NCI-H2196 (cell line): ENCODE results near the gene DDX47.
"Not testable (repeated sequence)": the region's sequence is repeated elsewhere in the genome, so short reads cannot be mapped to it uniquely, and the experiment has no call there.

Source experiments
- DNase-seq: peaks from one replicate; lab custom pipeline; 2025; ENCODE audit not compliant: unreplicated experiment; lab: John Stamatoyannopoulos, UW

DDX47 gene

DNA sequence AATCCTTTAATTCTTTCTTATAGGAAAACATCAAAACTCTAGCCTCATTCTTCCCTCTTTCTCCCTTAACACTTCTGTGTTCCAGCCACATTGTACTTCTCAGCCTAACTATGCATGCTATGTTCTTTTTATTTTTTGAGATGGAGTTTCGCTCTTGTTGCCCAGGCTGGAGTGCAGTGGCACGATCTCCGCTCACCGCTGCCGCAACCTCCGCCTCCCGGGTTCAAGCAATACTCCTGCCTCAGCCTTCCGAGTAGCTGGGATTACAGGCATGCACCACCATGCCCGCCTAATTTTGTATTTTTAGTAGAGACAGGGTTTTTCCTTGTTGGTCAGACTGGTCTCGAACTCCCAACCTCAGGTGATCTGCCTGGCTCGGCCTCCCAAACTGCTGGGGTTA, 7.2 kb downstream of the DDX47 start:
- DNase-seq = not testable (repeated sequence)

DNA sequence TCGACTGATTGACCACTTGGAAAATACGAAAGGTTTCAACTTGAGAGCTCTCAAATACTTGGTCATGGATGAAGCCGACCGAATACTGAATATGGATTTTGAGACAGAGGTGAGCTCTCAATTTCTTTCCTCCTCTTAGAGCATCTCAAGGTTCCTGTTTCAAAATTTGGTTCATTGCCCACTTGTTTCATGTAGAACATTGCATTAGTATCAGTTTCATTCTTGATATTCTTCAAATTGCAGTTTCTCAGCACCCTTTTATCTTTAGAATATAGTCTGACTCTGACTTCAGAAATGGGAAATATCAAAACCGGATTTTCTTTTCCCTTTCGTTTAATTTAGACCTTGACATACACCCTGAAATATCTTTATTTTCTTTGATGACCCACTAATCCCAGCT, 8.8 kb downstream of the DDX47 start:
- no peak for DNase-seq

DNA sequence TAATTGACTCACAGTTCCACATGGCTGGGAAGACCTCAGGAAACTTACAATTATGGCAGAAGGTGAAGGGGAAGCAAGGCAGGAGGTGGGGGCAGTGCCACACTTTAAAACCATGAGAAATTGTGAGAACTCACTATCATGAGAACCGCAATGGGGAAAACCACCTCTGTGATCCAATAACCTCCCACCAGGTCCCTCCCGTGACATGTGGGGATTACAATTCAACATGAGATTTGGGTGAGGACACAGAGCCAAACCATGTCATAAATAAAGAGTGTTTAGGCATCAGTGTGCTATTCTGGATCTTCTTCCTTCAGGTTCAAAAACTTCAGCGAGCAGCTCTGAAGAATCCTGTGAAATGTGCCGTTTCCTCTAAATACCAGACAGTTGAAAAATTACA, 9.7 kb downstream of the DDX47 start:
- no peak for DNase-seq

DNA sequence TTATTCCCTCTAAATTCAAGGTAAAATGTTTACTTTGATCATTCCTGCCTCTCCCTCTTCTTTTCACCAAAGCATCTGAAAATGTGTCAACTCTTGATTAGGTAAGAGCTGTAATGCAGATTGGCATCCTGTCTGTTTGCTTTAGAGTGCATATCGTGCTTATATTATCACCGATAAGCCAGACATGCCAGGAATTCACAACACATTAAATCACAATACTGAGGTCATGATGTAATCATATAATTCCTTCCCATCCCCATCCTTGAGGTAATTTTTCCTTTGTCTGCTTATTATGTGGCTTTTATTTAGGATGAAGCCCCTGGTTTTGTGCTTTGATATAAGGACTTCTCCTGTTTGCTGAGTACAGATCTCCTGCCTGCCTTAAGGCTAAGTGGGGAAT, 10.2 kb downstream of the DDX47 start:
- DNase-seq = no peak

DNA sequence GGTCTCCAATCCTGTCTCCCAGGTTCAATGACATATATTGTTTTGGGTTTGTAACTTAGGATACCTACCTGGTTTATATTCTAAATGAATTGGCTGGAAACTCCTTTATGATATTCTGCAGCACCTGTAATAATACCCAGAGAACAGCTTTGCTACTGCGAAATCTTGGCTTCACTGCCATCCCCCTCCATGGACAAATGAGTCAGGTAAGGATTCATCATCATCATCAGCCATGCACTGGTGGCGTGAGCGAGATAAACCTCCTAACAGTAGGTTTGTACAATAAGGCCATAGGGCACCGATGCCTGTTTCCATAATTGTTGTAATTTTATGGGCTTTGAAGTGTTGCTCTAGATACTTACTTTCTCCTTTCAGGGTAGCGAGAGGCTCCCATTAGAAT, 10.7 kb downstream of the DDX47 start:
- no peak for DNase-seq

DNA sequence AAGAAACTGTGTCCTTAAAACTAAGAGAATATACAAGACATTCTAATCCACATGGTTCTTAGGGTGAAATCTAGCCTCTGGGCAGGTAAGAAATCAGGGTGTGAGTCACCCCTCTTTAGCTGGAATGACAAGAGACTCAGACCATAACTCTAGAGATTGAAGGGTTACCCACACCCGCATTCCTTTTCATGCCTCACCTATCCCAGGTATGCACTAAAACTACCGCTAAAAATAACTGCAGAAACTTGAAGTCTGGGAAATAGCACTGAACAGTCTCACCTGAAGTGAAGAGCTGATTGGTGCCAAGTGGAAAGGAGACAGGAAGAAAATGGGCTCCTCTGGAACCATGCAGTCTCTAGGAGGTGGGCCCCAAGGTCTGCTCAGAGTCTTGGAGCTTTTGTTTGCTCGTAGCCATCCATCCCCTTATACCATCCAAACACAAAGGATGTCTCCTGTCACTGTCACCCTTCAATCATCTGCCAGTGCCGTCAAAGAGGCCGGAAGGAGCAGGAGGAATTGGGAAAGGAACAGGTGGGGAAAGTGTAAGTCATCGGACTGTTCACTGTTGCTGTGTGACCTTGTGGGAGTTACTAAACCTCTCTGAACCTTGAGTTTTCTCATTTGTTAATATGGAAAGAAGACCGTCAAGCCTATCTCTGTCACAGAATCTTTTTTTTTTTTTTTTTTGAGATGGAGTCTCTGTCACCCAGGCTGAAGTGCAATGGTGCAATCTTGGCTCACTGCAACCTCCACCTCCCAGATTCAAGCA, 22.4 kb downstream of the DDX47 start:
- no peak for DNase-seq

DNA sequence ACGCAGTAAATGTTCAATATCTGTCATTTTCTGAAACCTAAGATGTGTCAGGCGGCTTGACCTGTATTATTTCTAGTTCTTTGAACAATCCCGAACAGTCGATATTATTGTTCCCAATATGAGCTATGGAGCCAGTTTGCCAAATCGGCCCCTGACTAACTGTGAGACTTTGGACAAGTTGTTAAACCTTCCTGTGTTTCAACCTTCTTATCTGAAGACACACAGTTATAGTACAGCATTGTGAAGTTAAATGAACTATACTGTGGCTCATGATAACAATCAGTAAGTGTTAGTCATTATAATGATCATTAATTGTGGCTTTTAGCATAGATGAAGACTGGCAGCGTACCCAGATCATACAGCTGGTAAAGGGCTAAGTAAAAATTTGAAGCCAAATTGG, 23.4 kb downstream of the DDX47 start:
- DNase-seq = no peak

DNA sequence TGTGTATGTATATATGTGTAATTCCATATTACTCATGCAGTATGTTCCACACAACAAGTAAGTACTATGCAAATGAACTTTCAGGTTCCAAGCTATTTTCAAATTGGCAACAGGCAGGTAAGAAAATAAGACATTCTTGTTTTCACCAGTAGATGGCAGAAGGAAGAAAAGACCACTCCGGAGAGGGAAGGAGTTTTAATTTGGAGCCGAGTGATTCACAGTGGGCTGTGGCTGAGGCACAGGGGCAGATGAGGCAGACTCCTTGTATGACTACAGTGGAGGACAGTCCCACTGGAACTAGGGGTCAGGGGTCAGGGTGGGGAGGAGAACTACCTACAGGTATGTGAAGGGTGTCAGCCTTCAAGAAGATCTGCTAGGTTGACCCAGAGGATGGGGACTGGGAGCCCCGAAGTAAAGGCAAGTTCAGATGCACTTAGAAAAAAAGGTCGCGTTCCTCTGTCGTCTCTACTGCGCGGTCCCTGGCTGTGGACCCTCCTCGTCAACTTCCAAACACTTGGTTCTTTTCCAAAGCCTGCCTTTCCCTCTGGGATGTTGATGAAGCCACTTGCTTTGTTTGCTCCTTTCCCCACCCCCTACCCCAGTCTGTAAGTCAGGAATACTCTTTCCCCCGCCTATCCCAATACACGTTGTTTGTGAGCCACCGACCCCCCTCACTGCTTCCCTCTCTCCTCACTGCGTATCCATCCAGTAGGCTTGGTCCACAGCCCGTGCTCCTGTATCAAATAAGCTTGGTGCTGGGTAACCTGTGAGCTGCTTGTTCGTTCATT, 24.1 kb downstream of the DDX47 start:
- peak; percentile 39 for DNase-seq

DNA sequence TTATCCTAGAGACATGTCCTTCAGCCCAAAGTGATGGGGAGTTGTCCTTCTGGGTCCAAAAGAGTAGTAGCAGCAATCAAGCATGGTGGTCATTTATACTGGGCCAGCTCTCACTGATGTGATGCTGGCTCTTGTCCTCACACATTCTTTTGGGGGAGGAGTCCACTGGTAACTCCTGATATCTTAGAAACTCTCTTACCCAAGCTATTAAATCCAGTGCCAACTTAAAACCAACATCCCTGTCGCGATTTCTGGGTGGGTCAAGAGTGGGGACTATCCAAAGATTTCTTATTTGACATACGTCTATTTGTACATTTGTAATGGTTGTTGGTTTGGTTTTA, 24.6 kb downstream of the DDX47 start:
- DNase-seq = no peak

DNA sequence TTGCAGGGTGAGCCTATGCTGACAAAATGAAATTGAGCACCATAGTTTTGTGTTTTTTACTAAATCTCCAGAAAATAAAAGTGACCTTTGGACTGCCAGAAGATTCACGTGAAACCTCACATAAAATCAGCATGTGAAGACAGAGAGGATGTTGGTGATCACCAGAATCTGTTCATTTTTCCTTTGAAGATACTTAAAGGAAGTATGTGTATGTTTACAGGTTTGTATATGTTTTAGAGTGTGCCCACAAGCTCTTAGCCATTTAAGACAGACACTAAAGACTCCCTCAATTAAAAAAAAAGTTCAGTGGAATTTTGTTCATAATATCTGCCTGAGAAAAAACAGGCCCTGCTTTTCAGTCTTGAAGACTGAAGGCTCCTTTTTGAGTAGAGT, 25.9 kb downstream of the DDX47 start:
- no peak for DNase-seq

DNA sequence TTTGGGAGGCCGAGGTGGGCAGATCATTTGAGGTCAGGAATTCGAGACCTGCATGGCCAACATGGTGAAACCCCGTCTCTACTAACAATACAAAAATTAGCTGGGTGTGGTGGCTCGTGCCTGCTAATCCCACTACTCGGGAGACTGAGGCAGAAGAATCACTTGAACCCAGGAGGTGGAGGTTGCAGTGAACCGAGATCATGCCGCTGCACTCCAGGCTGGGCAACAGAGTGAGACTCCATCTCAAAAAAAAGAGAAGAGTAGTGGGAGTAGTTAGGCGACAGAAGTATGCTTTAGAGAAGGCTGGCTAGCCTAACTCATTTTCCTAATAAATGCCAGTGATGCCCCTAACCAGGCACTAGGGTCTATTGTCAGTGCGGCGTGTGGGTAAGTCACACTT, 26.3 kb downstream of the DDX47 start:
- DNase-seq = not testable (repeated sequence)

DNA sequence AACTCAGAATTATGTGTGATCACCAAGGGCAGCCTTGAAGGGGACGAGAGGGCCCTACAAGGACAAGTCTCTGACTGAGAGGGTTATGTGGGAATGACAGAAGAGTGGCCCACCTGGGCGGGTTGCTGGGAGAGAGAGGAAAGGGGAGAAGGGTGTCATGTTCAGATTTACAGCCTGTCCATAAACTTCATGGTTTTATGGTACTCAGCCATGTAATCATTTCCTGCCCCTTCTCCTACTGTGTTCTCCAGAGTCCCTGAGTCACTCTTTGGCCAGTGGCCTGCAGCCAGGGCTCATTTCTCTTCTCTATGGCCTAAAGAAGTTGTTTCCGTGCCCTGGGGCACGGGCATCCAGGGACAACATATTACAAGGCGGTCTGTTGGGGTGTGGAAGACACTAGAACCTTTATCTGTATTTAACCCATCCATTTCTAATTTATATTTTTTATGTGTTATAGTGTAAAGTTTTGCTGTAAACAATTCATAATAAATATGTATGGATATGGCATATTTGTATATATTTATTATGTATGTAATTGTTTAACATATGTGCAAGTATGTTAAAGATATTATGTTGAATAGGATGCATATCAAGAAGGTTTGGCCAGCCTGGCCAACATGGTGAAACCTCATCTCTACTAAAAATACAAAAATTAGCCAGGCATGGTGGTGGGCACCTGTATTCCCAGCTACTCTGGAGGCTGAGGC, 26.9 kb downstream of the DDX47 start:
- DNase-seq = peak; percentile 25

DNA sequence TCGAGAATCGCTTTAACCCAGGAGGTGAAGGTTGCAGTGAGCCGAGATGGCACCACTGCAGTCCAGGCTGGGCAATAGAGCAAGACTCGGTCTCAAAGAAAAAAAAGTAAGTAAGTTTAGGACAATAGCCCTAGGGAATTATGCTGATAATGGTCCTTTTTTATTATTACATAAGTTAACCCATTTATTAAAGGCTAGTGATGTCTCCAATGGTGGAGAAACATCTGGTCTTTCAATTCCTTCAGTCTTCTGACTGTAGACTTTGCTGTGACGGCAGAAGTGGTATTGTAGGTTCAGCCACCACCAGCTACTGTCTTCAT, 27.4 kb downstream of the DDX47 start:
- DNase-seq = no peak

DNA sequence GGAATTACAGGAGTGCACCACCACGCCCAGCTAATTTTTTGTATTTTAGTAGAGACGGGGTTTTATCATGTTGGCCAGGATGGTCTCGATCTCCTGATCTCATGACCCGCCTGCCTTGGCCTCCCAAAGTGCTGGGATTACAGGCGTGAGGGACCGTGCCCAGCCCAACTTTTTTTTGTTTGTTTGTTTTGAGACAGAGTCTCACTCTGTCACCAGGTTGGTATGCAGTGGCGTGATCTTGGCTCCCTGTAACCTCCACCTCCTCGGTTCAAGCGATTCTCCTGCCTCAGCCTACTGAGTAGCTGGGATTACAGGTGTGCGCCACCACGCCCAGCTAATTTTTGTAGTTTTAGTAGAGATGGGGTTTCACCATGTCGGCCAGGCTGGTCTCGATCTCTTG, 28.3 kb downstream of the DDX47 start:
- not testable (repeated sequence) for DNase-seq

DNA sequence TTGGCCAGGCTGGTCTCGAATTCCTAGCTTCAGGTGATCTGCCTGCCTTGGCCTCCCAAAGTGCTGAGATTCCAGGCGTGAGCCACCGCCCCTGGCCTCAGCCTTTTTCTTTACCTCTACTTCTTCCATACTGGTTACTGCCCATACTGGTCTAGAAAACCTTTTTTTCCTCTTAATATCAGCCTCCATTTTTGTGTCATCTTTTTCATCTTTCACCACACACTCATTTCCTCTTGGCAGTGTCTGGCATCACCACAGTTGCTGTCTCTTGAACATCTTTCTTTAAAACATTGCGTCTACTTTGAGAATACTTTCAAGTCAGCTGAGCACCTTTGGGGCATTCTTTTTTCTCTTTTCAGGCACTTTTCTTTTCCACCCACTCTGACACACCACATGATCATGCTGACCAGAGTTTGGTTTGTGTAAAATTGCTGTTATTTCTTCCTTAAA, 32.7 kb downstream of the DDX47 start:
- no peak for DNase-seq

DNA sequence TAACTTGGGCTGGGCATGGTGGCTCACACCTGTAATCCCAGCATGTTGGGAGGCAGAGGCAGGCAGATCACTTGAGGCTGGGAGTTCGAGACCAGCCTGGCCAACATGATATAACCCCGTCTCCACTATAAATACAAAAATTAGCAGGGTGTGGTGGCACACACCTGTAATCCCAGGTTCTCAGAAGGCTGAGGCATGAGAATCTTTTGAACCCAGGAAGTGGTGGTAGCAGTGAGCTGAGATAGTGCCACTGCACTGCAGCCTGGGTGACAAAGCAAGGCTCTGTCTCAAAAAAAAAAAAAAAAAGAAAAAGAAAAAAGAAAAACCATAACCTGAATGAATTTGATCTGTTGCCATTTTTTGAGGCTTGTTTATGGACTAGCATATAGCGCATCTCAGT, 33.6 kb downstream of the DDX47 start:
- not testable (repeated sequence) for DNase-seq

DNA sequence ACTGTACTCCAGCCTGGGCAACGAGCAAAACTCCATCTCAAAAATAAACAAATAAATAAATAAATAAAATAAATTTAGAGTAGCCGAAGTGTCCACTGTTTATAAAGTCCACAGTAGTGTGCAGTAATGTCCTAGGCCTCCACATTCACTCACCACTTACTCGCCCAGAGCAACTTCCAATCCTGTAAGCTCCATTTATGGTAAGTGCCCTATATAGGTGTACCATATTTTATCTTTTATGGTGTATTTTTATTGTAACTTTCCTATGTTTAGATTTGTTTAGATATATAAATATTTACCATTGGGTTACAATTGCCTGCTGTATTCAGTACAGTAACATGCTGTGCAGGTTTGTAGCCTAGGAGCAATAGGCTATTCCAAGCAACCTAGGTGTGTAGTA, 40.3 kb downstream of the DDX47 start:
- no peak for DNase-seq

DNA sequence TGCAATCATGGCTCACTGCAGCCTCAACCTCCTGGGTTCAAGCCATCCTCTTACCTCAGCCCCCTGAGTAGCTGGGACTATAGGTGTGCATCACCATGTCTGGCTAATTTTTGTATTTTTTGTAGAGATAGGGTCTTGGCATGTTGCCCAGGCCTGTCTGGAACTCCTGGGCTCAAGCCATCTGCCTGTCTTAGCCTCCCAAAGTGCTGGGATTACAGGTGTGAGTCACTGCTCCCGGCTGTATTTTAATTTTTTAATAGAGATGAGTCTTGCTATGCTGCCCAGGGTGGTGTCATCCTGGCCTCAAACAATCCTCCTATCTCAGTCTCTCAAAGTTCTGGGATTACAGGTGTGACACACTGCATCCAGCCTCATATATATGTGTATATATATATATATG, 46.5 kb downstream of the DDX47 start:
- DNase-seq = no peak

DNA sequence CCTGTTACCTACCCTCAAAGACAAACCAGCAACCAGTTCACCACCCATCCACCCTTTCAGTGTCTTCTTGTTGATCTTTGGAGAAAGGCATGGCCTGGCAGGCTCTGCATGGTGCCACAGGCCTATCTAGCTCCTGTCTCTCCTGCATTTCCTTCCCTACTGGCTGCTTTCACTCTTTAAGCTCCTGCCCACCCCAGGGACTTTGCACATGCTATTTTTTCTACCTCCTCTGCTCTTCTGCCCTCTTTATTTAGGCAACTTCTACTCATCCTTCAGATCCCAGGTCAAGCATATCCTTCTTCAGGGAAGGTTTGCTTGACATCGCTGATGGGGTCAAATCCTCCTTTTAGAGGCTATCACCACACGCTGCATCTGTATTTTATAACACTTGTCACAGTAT, 51.1 kb downstream of the DDX47 start:
- DNase-seq = no peak

DNA sequence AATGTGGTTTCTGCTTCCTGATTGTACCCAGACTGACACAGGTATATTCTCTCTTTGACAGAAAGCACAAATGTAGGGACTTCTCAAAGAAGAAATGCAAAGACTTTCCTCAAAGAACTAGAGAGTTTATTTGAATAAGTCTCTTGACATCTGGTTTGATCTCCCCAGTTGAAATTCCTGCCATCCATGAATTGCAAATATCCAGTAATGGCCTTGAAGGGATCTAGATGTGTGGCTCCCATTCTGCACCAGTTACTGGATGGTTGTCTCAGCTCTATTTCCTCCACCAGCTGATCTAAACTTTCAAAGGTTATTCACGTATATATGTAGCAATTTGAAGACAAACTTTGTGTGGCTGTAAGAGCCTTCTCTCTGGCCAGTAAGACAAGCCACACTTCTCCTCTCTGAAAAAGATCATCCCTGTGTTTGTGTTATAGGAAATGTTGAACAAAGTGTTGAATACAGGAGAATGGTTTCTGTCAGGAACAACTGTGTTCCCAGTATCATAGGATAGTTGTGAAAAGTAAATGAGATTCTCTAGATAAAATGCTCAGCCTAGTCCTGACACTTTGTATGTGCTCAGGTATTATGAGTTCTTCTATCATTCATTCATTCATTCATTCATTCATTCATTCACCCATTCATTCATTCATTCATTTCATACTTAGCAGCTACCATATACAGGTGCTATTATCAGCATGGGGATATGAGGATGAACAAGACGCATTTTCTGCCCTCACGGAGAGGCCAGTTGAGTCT, 55.5 kb downstream of the DDX47 start:
- DNase-seq = no peak

DNA sequence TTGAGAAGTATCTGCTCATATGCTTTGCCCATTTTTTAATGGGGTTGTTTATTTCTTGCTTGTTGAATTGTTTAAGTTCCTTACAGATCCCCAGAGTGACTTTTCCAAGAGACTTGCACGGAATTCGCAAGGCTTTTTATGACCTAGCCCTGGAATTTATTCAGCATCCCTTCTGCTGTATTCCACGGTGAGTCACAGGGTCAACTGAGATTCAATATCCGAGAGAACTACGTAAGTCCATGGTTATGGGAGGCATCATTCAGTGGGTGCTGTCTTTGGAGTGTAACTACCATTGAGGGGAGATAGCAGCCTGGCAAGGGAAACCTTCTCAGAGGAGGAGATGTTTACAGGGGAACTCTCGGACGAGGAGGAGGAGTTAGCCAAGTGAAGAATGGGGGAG, 57.3 kb downstream of the DDX47 start:
- DNase-seq = no peak
